HG02798 (cell line): Measurements from ENCODE around the gene NR1D2.

Experiments
- ATAC-seq: cut with Tn5 transposase; IDR thresholded peaks from one replicate; pipeline ENCODE4 v1.9.1; 2021; ENCODE audit warnings: mild to moderate bottlenecking; ENCODE audit not compliant: unreplicated experiment, poor library complexity

Gene NR1D2

GRCh38 chr3:23928524-23928923 is 16.6 kb upstream of the NR1D2 start:
- no peak for ATAC-seq

- ATAC-seq: no peak
Measured at GRCh38 chr3:23931597-23931996, 13.5 kb upstream of the NR1D2 start.

- ATAC-seq: no peak
Measured at GRCh38 chr3:23932571-23932970, 12.5 kb upstream of the NR1D2 start.

GRCh38 chr3:23934253-23934652 is 10.8 kb upstream of the NR1D2 start:
- ATAC-seq: no peak

- ATAC-seq: no peak
Measured at GRCh38 chr3:23937296-23937695, 7.8 kb upstream of the NR1D2 start.

- no peak for ATAC-seq
Measured at GRCh38 chr3:23938688-23939087, 6.4 kb upstream of the NR1D2 start.

- ATAC-seq: no peak
Measured at GRCh38 chr3:23940775-23941174, 4.3 kb upstream of the NR1D2 start.

GRCh38 chr3:23941440-23941839 is 3.6 kb upstream of the NR1D2 start:
- ATAC-seq: no peak

- ATAC-seq: no peak
Measured at GRCh38 chr3:23942546-23942945, 2.5 kb upstream of the NR1D2 start.

- ATAC-seq: no peak
Measured at GRCh38 chr3:23944007-23944783, 891 bp upstream of the NR1D2 start.

- no peak for ATAC-seq
Measured at GRCh38 chr3:23945663-23945912, 502 bp downstream of the NR1D2 start.

- peak; percentile 84 for ATAC-seq
Measured at GRCh38 chr3:23945913-23946687, 1.0 kb downstream of the NR1D2 start.

GRCh38 chr3:23948761-23949160 is 3.7 kb downstream of the NR1D2 start:
- ATAC-seq: no peak

- ATAC-seq: no peak
Measured at GRCh38 chr3:23949784-23950183, 4.7 kb downstream of the NR1D2 start.

- peak; percentile 14 for ATAC-seq
Measured at GRCh38 chr3:23950293-23950692, 5.2 kb downstream of the NR1D2 start.

GRCh38 chr3:23952646-23953045 is 7.6 kb downstream of the NR1D2 start:
- ATAC-seq: peak; percentile 71

GRCh38 chr3:23953523-23953922 is 8.4 kb downstream of the NR1D2 start:
- ATAC-seq: no peak

- no peak for ATAC-seq
Measured at GRCh38 chr3:23954144-23954543, 9.1 kb downstream of the NR1D2 start.

- ATAC-seq: no peak
Measured at GRCh38 chr3:23956701-23957100, 11.6 kb downstream of the NR1D2 start.

GRCh38 chr3:23959135-23959900 is 14.2 kb downstream of the NR1D2 start:
- peak; percentile 42 for ATAC-seq

- no peak for ATAC-seq
Measured at GRCh38 chr3:23960649-23961048, 15.6 kb downstream of the NR1D2 start.
